GM12892 (cell line): ENCODE data around the gene ABHD12B.

ENCODE experiments used
- POLR2A ChIP-seq: IDR thresholded peaks from 2 replicates; pipeline ENCODE4 v1.6.1; 2011; ENCODE audit warnings: low read depth, low read length, control low read depth
- POLR2AphosphoS5 ChIP-seq: IDR thresholded peaks from 2 replicates; pipeline ENCODE4 v1.6.1; 2011; ENCODE audit warnings: low read depth, low read length, control low read depth
- TAF1 ChIP-seq: IDR thresholded peaks from 2 replicates; pipeline ENCODE4 v1.6.1; 2011; ENCODE audit warnings: low read depth, mild to moderate bottlenecking, control low read depth, low read length, borderline replicate concordance

DNA sequence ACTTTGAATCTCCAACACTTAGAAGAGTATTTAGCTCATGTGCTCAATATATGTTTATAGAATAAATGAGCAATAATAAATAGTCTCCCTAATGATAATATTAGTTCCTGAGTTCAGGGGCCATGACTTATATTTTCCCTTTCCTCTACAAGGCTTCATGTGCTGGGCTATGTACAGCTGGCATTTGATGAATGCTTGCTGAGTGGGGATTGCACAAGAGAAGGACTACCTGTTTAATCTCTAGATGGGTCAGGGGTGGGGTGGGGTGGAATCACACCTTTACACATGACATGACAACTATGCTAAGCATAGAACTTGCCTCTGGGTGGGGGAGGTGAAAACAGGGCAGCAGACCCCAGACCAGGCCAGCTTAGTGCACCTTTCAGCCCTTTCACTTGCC, 7.6 kb upstream of the ABHD12B start:
- TF ChIP-seq POLR2A: no peak
- no peak for TF ChIP-seq POLR2AphosphoS5
- no peak for TF ChIP-seq TAF1
